K562 (cell line): Measurements from ENCODE around the gene PDE8B. TPM values are rescaled to one million over a fixed set of nuclear protein-coding genes. Genes with fewer than 3 reads are reported as not detected.

Experiments
- CBFA2T2 ChIP-seq: fragments of 450-650 bp; conservative IDR thresholded peaks from 2 replicates; pipeline ENCODE4 v1.6.1; 2017; ENCODE audit warnings: mild to moderate bottlenecking
- CTBP1 ChIP-seq: fragments of 450-650 bp; IDR thresholded peaks from 2 replicates; pipeline ENCODE4 v1.6.1; 2016; ENCODE audit warnings: borderline replicate concordance
- EGR1 ChIP-seq: fragments of 450-650 bp; conservative IDR thresholded peaks from 2 replicates; pipeline ENCODE4 v1.6.1; 2017; ENCODE audit warnings: mild to moderate bottlenecking
- KAT8 ChIP-seq: fragments of 450-650 bp; IDR thresholded peaks from 2 replicates; pipeline ENCODE4 v1.6.1; 2016; ENCODE audit warnings: low read depth, mild to moderate bottlenecking
- LCOR ChIP-seq: sonication (generic); formaldehyde crosslinking; IDR thresholded peaks from 2 replicates; pipeline ENCODE4 v1.8.0; 2022; ENCODE audit warnings: mild to moderate bottlenecking, missing genetic modification reagents
- NCOR1 ChIP-seq: fragments of 450-650 bp; IDR thresholded peaks from 2 replicates; pipeline ENCODE4 v1.6.1; 2016; ENCODE audit warnings: mild to moderate bottlenecking, moderate library complexity
- NFYB ChIP-seq: IDR thresholded peaks from 2 replicates; pipeline ENCODE4 v1.6.1; 2011; ENCODE audit warnings: mild to moderate bottlenecking, moderate library complexity; ENCODE audit not compliant: insufficient read length; ENCODE audit errors: extremely low read depth
- STAG1 ChIP-seq: sonication (generic); formaldehyde crosslinking; IDR thresholded peaks from 2 replicates; pipeline ENCODE4 v1.5.0; 2020; ENCODE audit warnings: missing genetic modification reagents, borderline replicate concordance
- TEAD1 ChIP-seq, 2 experiments: fragments of 450-650 bp in 1 of 2; sonication (generic) in 1 of 2; formaldehyde crosslinking; IDR thresholded peaks; 2 replicates each; pipeline versions ENCODE4 v1.4.0 to v1.8.0; 2020 to 2022; ENCODE audit warnings: mild to moderate bottlenecking in 2 of 2, missing genetic modification reagents in 1 of 2
- ZNF140 ChIP-seq: fragments of 250-450 bp; sonication (Bioruptor Pico); IDR thresholded peaks from 2 replicates; pipeline ENCODE4 v1.8.0; 2021; ENCODE audit warnings: moderate library complexity, mild to moderate bottlenecking, inconsistent platforms
- ZNF696 ChIP-seq: fragments of 250-450 bp; sonication (Bioruptor Pico); conservative IDR thresholded peaks from 2 replicates; pipeline ENCODE4 v1.4.0; 2020; ENCODE audit warnings: mild to moderate bottlenecking, moderate library complexity
- ZNF764 ChIP-seq: fragments of 250-450 bp; sonication (Bioruptor Pico); IDR thresholded peaks from 2 replicates; pipeline ENCODE4 v1.4.0; 2020; ENCODE audit warnings: low read depth, mild to moderate bottlenecking, moderate library complexity
- polyA plus RNA-seq, 8 experiments: library from polyadenylated mRNA; depleted of rRNA in 4 of 8; stranded (reverse) in 5 of 8; unstranded in 3 of 8; fragments of >200 nt; fragmentation: Nextera tagmentation in 2 of 8; fragmentation: Illumina TruSeq in 1 of 8; extraction: Ambion mirVana in 2 of 8; extraction: Trizol in 1 of 8; gene quantifications; 2 replicates each; pipeline versions ENCODE4 v1.2.1 to v1.2.3, GENCODE V29; 2011 to 2014; ENCODE audit warnings: inconsistent platforms in 1 of 8, missing spikeins in 1 of 8
- total RNA-seq, 7 experiments: library from RNA; depleted of rRNA in 6 of 7; stranded (reverse); fragments of >200 nt in 6 of 7; fragmentation: Illumina TruSeq in 2 of 7; extraction: Trizol in 2 of 7; gene quantifications; 2 replicates each; pipeline versions ENCODE4 v1.2.1 to v1.2.3, GENCODE V29; 2011 to 2021; ENCODE audit warnings: low replicate concordance in 1 of 7
- TF ChIP-seq, protein P1 (sequence below), 2 experiments: fragments of 450-650 bp; IDR thresholded peaks; 2 replicates each; pipeline ENCODE4 v1.6.1; 2018; ENCODE audit warnings: mild to moderate bottlenecking in 2 of 2, low read depth in 1 of 2; ENCODE audit not compliant: partially characterized antibody in 2 of 2
- TF ChIP-seq, protein P2 (sequence below): fragments of 250-450 bp; sonication (Bioruptor Pico); IDR thresholded peaks from 2 replicates; pipeline ENCODE4 v1.6.1; 2021; ENCODE audit warnings: mild to moderate bottlenecking
- TF ChIP-seq, protein P3 (sequence below): sonication (generic); formaldehyde crosslinking; IDR thresholded peaks from 2 replicates; pipeline ENCODE4 v1.8.0; 2023; ENCODE audit warnings: mild to moderate bottlenecking, missing genetic modification reagents
- TF ChIP-seq, protein P4 (sequence below): IDR thresholded peaks from 2 replicates; pipeline ENCODE4 v1.6.1; 2014; ENCODE audit warnings: antibody characterized with exemption
- TF ChIP-seq, protein P5 (sequence below): fragments of 450-650 bp; IDR thresholded peaks from one replicate; pipeline ENCODE4 v1.6.1; 2018; ENCODE audit warnings: mild to moderate bottlenecking, moderate library complexity; ENCODE audit not compliant: partially characterized antibody

PDE8B gene
- total and polyA plus RNA-seq, 9 of the 15 experiments (the other 6 are each of a cell fraction or from before 2014, with no cell fraction given): 0.15 to 0.28 TPM; not detected in 7

DNA sequence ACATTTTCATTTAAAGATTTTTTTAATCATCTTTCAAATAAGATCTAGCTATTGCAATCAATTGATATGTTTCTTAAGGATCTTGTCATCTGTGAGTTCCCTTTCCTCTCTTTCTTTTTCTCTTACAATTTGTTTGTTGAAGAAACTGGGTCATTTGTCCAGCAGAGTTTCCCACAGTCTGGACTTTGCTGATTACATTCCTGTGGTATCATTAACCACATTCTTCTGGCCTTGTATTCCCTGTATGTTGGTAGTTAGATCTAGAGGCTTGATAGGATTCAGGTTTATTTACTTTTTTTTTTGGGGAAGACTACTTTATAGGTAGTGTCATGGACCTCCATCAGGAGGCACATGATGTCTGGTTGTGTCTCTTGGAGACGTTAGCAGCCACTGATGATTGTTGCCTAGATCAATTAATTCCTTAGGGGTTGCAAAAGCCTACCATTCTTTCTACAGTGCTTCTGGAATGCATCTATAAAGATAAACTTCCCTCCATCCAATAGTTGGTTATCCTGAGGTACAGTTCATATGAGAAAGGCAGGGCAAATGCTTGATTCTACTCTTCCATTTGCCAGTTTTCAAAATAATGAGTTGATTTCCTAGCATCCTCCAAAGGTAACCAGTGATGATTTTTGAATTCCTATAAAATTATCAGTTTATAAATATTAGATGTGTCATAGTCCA lies 14.3 kb downstream of the PDE8B start (continued):
- TF ChIP-seq, protein P1, sequence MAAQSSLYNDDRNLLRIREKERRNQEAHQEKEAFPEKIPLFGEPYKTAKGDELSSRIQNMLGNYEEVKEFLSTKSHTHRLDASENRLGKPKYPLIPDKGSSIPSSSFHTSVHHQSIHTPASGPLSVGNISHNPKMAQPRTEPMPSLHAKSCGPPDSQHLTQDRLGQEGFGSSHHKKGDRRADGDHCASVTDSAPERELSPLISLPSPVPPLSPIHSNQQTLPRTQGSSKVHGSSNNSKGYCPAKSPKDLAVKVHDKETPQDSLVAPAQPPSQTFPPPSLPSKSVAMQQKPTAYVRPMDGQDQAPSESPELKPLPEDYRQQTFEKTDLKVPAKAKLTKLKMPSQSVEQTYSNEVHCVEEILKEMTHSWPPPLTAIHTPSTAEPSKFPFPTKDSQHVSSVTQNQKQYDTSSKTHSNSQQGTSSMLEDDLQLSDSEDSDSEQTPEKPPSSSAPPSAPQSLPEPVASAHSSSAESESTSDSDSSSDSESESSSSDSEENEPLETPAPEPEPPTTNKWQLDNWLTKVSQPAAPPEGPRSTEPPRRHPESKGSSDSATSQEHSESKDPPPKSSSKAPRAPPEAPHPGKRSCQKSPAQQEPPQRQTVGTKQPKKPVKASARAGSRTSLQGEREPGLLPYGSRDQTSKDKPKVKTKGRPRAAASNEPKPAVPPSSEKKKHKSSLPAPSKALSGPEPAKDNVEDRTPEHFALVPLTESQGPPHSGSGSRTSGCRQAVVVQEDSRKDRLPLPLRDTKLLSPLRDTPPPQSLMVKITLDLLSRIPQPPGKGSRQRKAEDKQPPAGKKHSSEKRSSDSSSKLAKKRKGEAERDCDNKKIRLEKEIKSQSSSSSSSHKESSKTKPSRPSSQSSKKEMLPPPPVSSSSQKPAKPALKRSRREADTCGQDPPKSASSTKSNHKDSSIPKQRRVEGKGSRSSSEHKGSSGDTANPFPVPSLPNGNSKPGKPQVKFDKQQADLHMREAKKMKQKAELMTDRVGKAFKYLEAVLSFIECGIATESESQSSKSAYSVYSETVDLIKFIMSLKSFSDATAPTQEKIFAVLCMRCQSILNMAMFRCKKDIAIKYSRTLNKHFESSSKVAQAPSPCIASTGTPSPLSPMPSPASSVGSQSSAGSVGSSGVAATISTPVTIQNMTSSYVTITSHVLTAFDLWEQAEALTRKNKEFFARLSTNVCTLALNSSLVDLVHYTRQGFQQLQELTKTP (IDR thresholded peaks at IDR 0.05; ENCODE audit: low read depth in 1 of 2, partially characterized antibody in 2 of 2): no peak
- TF ChIP-seq ZNF140 (CRISPR knock-in tag): no peak
- TF ChIP-seq, protein P2, sequence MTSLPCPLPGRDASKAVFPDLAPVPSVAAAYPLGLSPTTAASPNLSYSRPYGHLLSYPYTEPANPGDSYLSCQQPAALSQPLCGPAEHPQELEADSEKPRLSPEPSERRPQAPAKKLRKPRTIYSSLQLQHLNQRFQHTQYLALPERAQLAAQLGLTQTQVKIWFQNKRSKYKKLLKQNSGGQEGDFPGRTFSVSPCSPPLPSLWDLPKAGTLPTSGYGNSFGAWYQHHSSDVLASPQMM (CRISPR knock-in tag): no peak
- no peak for TF ChIP-seq KAT8
- no peak for TF ChIP-seq ZNF696
- peak; percentile 26; the same call in 1 of the 2 replicates for TF ChIP-seq CTBP1
- peak; percentile 36; the same call in 1 of the 2 replicates for TF ChIP-seq NCOR1
- no peak for TF ChIP-seq ZNF764 (CRISPR knock-in tag)
- TF ChIP-seq, protein P3, sequence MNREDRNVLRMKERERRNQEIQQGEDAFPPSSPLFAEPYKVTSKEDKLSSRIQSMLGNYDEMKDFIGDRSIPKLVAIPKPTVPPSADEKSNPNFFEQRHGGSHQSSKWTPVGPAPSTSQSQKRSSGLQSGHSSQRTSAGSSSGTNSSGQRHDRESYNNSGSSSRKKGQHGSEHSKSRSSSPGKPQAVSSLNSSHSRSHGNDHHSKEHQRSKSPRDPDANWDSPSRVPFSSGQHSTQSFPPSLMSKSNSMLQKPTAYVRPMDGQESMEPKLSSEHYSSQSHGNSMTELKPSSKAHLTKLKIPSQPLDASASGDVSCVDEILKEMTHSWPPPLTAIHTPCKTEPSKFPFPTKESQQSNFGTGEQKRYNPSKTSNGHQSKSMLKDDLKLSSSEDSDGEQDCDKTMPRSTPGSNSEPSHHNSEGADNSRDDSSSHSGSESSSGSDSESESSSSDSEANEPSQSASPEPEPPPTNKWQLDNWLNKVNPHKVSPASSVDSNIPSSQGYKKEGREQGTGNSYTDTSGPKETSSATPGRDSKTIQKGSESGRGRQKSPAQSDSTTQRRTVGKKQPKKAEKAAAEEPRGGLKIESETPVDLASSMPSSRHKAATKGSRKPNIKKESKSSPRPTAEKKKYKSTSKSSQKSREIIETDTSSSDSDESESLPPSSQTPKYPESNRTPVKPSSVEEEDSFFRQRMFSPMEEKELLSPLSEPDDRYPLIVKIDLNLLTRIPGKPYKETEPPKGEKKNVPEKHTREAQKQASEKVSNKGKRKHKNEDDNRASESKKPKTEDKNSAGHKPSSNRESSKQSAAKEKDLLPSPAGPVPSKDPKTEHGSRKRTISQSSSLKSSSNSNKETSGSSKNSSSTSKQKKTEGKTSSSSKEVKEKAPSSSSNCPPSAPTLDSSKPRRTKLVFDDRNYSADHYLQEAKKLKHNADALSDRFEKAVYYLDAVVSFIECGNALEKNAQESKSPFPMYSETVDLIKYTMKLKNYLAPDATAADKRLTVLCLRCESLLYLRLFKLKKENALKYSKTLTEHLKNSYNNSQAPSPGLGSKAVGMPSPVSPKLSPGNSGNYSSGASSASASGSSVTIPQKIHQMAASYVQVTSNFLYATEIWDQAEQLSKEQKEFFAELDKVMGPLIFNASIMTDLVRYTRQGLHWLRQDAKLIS: no peak
- TF ChIP-seq, protein P4, sequence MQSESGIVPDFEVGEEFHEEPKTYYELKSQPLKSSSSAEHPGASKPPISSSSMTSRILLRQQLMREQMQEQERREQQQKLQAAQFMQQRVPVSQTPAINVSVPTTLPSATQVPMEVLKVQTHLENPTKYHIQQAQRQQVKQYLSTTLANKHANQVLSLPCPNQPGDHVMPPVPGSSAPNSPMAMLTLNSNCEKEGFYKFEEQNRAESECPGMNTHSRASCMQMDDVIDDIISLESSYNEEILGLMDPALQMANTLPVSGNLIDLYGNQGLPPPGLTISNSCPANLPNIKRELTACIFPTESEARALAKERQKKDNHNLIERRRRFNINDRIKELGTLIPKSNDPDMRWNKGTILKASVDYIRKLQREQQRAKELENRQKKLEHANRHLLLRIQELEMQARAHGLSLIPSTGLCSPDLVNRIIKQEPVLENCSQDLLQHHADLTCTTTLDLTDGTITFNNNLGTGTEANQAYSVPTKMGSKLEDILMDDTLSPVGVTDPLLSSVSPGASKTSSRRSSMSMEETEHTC: no peak
- TF ChIP-seq CBFA2T2: peak; percentile 28; the same call in 1 of the 2 replicates
- TF ChIP-seq LCOR (CRISPR knock-in tag): no peak
- no peak for TF ChIP-seq EGR1
- TF ChIP-seq NFYB: no peak
- TF ChIP-seq STAG1 (CRISPR knock-in tag): no peak
- TF ChIP-seq TEAD1 (CRISPR knock-in tag; IDR thresholded peaks at IDR 0.05): peak; percentile 68 to 95; a peak in 3 of 4 replicates
- TF ChIP-seq, protein P5, sequence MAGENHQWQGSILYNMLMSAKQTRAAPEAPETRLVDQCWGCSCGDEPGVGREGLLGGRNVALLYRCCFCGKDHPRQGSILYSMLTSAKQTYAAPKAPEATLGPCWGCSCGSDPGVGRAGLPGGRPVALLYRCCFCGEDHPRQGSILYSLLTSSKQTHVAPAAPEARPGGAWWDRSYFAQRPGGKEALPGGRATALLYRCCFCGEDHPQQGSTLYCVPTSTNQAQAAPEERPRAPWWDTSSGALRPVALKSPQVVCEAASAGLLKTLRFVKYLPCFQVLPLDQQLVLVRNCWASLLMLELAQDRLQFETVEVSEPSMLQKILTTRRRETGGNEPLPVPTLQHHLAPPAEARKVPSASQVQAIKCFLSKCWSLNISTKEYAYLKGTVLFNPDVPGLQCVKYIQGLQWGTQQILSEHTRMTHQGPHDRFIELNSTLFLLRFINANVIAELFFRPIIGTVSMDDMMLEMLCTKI: no peak
